Thyroid gland (tissue), 4 donors: ENCODE results near the gene NAT9. TPM values are rescaled to one million over a fixed set of nuclear protein-coding genes. Genes with fewer than 3 reads are reported as not detected.

Experiments
- DNase-seq, 2 donors: peaks; one replicate each; pipeline ENCODE4 v3.0.0-alpha.2; 2019
- H3K27ac ChIP-seq, 3 donors: fragments of 200-600 bp; sonication (generic); 1 replicate in 2 of 3; 2 replicates in 1 of 3; pipeline ENCODE4 v1.5.1; 2016 to 2019; ENCODE audit warnings: mild to moderate bottlenecking in 1 of 3, moderate library complexity in 1 of 3
- H3K27me3 ChIP-seq: fragments of 200-600 bp; sonication (generic); one replicate; pipeline ENCODE4 v1.5.1; 2019
- H3K36me3 ChIP-seq, 2 donors: fragments of 200-600 bp; sonication (generic); one replicate each; pipeline ENCODE4 v1.5.1; 2016 to 2019
- H3K4me1 ChIP-seq, 2 donors: fragments of 200-600 bp; sonication (generic); one replicate each; pipeline ENCODE4 v1.5.1; 2017 to 2019
- H3K4me3 ChIP-seq, 3 donors: fragments of 200-600 bp; sonication (generic); replicated peaks in 1 of 3; 1 replicate in 2 of 3; 2 replicates in 1 of 3; pipeline ENCODE4 v1.5.1; 2016; ENCODE audit warnings: mild to moderate bottlenecking in 1 of 3
- H3K9me3 ChIP-seq: fragments of 200-600 bp; sonication (generic); one replicate; pipeline ENCODE4 v1.5.1; 2017
- CTCF ChIP-seq, 6 experiments: fragments of 200-600 bp in 3 of 6; fragments of 450-650 bp in 3 of 6; sonication (generic) in 3 of 6; IDR thresholded peaks; one replicate each; pipeline ENCODE4 v1.5.1; 2016 to 2019; ENCODE audit warnings: antibody characterized with exemption in 6 of 6, mild to moderate bottlenecking in 2 of 6, inconsistent platforms in 1 of 6, moderate library complexity in 1 of 6
- POLR2A ChIP-seq, 2 donors: fragments of 450-650 bp; IDR thresholded peaks; one replicate each; pipeline ENCODE4 v1.6.1; 2017; ENCODE audit warnings: antibody characterized with exemption in 2 of 2, mild to moderate bottlenecking in 2 of 2, moderate library complexity in 1 of 2
- WGBS, 2 donors: methylation state at CpG; one replicate each; pipeline ENCODE4 v1.1.5; 2017; 5-methylcytosine and 5-hydroxymethylcytosine counted together
- intact Hi-C: fragments of 100-400 bp; cut with DNase I; formaldehyde crosslinking; loops from one replicate; pipeline ENCODE4 v1.15.1; 2023
- microRNA-seq: library from miRNA; unstranded; fragments of <30 nt; microRNA quantifications from one replicate; pipeline ENCODE4, GENCODE V29; 2016
- total RNA-seq, 4 donors: library from RNA; depleted of rRNA; stranded (reverse); fragments of >200 nt; gene quantifications; one replicate each; pipeline ENCODE4 v1.2.3, GENCODE V29; 2016

Gene NAT9
- total RNA-seq, 4 donors from 2014 or later = 33.1 to 46.5 (median 41.4) TPM

DNA sequence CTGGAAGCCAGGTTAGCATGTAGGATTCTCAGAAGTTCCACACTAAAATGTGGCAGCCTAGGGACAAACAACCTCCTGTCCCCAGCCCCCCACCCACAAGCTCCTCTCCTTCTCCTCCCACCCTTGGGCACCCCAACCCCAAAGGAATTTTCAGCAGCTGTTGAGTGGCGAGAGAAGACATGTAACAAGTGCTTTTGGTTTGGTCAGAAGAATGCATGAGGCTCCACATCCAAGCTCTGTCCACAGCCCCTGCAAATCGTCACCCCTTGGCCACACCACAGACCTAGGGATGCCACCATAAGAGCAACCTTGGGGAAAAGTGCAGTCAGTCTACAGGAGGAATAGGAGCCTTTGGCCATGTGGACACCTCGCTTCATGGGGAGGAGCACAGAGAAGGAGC lies 51.0 kb downstream of the NAT9 start:
- peaks cover 7 to 9% of the 10 kb centered on the region in 2 donors for H3K4me1 ChIP-seq
- no peak for TF ChIP-seq CTCF (IDR thresholded peaks at IDR 0.05)
- TF ChIP-seq POLR2A (IDR thresholded peaks at IDR 0.05) = no peak
- H3K27ac ChIP-seq = no peak overlapping the region
- DNase-seq = no peak
- intact Hi-C loops = no loop called here
- H3K4me3 ChIP-seq = no peak overlapping the region
- H3K27me3 ChIP-seq = no peaks in the 10 kb centered on the region
- no peaks in the 10 kb centered on the region for H3K36me3 ChIP-seq
- WGBS, 2 donors = 94 to 96% methylated on average over 3 of the region's 3 CpGs
- H3K9me3 ChIP-seq = no peaks in the 10 kb centered on the region

DNA sequence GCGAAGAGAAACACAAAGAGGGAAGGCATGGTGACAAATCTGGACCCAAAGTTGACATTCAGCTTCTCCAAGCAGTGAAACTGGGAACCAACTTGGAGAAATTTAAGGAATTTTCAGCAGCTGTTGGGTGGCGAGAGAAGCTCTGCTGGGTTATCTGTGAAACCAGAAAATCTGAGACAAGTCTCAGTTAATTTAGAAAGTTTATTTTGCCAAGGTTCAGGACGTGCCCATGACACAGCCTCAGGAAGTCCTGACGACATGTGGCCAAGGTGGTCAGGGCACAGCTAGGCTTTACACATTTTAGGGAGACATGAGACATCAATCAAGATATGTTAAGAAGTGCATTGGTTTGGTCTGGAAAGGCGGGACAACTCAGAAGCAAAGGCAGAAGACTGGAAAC lies 52.3 kb downstream of the NAT9 start:
- DNase-seq = no peak
- peaks cover 7 to 9% of the 10 kb centered on the region in 2 donors for H3K4me1 ChIP-seq
- TF ChIP-seq CTCF (IDR thresholded peaks at IDR 0.05) (no peak), POLR2A (IDR thresholded peaks at IDR 0.05) (no peak)
- H3K27me3 ChIP-seq = no peaks in the 10 kb centered on the region
- no peaks in the 10 kb centered on the region for H3K9me3 ChIP-seq
- H3K4me3 ChIP-seq = no peak overlapping the region
- intact Hi-C loops = no loop called here
- WGBS, 2 donors = 77 to 85% methylated on average over 5 of the region's 5 CpGs
- H3K36me3 ChIP-seq = no peaks in the 10 kb centered on the region
- no peak overlapping the region for H3K27ac ChIP-seq

DNA sequence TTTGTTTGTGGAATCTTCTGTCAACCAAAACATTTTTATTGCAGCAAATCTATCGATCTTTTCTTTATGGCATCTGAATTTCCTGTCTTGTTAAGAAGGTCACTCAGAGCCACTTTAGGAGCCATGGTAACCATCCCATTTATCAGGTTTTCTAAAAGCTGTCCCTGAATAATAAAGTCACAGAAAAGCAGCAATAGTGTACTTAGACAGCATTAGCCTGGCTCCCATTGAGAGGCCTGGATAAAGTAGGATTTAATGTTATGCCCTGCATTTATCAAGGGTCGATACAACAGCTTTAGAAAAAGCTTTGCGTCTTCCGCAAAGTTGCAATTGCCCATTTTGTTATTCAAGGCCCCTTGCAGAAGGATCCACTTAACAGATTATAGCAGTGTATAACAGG lies 53.4 kb downstream of the NAT9 start:
- TF ChIP-seq POLR2A (IDR thresholded peaks at IDR 0.05) = no peak
- no peak for TF ChIP-seq CTCF (IDR thresholded peaks at IDR 0.05)
- 87 to 93% methylated on average over 4 of the region's 4 CpGs for WGBS, 2 donors
- no peak for DNase-seq

More for the DNA sequence above, 53.4 kb downstream of the NAT9 start:
- H3K27ac ChIP-seq = no peak overlapping the region
- H3K27me3 ChIP-seq = no peaks in the 10 kb centered on the region
- peaks cover 7 to 9% of the 10 kb centered on the region in 2 donors for H3K4me1 ChIP-seq
- no peak overlapping the region for H3K4me3 ChIP-seq
- intact Hi-C loops = no loop called here
- H3K9me3 ChIP-seq = no peaks in the 10 kb centered on the region
- H3K36me3 ChIP-seq = no peaks in the 10 kb centered on the region

Small RNAs within 50 kb of the gene (microRNA-seq; reads per million reads assigned to microRNA genes)
- 31.5 reads per million, percentile 43 among the genes with 10 or more reads in this experiment for gene MIR3615

Other genes with a start within 250 kb of the NAT9 start
- not detected for gene CD300LB, start 244.9 kb downstream of the NAT9 start, total RNA-seq
- 1 to 10 TPM in 2 of 4 donors, under 1 TPM in 1, not detected in 1; 0.45 to 1.2 (median 1.1) TPM for gene CD300C, start 230.2 kb downstream of the NAT9 start, total RNA-seq
- gene CD300H, start 208.8 kb downstream of the NAT9 start, total RNA-seq = not detected
- gene CD300LD, start 184.1 kb downstream of the NAT9 start, total RNA-seq = not detected
- not detected for gene CD300E, start 152.6 kb downstream of the NAT9 start, total RNA-seq
- not detected for gene CD300LF, start 63.4 kb downstream of the NAT9 start, total RNA-seq
- 1 to 10 TPM in 1 of 4 donors, under 1 TPM in 3; 0.33 to 1.8 (median 0.39) TPM for gene RAB37, start 39.1 kb downstream of the NAT9 start, total RNA-seq
- 10 to 100 TPM; 21.9 to 63.4 (median 43.8) TPM for gene NHERF1, start 27.7 kb downstream of the NAT9 start, total RNA-seq
- gene GRIN2C, start 83.5 kb upstream of the NAT9 start, total RNA-seq = 100 to 1,000 TPM in 2 of 4 donors, 10 to 100 TPM in 2; 63.4 to 120 (median 94.0) TPM
- gene FDXR, start 96.6 kb upstream of the NAT9 start, total RNA-seq = 10 to 100 TPM in 2 of 4 donors, 1 to 10 TPM in 2; 5.9 to 18.6 (median 10.2) TPM
- not detected for gene FADS6, start 117.3 kb upstream of the NAT9 start, total RNA-seq
- gene USH1G, start 146.9 kb upstream of the NAT9 start, total RNA-seq = not detected
- not detected for gene OTOP2, start 147.9 kb upstream of the NAT9 start, total RNA-seq
- gene OTOP3, start 159.6 kb upstream of the NAT9 start, total RNA-seq = not detected
- 10 to 100 TPM; 19.4 to 27.4 (median 21.3) TPM for gene HID1, start 196.4 kb upstream of the NAT9 start, total RNA-seq
- gene CDR2L, start 211.3 kb upstream of the NAT9 start, total RNA-seq = 1 to 10 TPM; 2.6 to 9.8 (median 4.2) TPM
- 10 to 100 TPM; 37.8 to 55.1 (median 49.7) TPM for gene MRPL58, start 236.3 kb upstream of the NAT9 start, total RNA-seq